ENCODE measurements around the gene SHISAL2A.

- TF ChIP-seq EZH2 (IDR thresholded peaks at IDR 0.05; ENCODE audit: low read length): no peak
- no peak for TF ChIP-seq CTCF (optimal IDR thresholded peaks at IDR 0.05 in 1 of 3, IDR thresholded peaks at IDR 0.05 in 1 of 3, conservative IDR thresholded peaks at IDR 0.05 in 1 of 3; ENCODE audit: extremely low read depth in 1 of 3, insufficient read depth in 2 of 3, low read length in 3 of 3)
These were observed 37.6 kb downstream of the SHISAL2A start for GRCh38 chr1:52670604-52671003.
